ENCODE measurements around the gene ROBO2.
A peak's percentile ranks its signal among the peaks of the same experiment; 100 is the strongest.

Gene ROBO2

GRCh38 chr3:77303955-77304699 lies 264.2 kb downstream of the ROBO2 start:
- DNase-seq (ENCODE audit: low read depth): no peak
- no peak overlapping the region for H3K4me3 ChIP-seq (ENCODE audit: low read depth, low read length)

DNA sequence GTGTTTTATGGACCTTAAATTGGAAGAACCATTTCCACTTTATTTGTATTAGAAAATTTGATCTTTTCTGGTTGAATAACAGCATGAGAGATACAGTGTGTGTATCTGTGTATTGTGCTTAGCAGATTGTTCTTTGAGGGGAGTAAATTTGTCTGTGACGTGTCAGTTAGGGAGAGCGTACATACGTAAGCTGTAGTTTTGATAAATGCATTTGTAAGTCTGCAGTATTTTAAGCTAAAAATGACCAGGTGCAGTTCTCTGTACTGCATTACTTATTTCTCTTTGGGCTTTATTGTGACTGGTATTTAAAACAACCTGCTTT lies 264.8 kb downstream of the ROBO2 start:
- H3K4me3 ChIP-seq (ENCODE audit: low read depth, low read length): no peak overlapping the region
- no peak for DNase-seq (ENCODE audit: low read depth)

DNA sequence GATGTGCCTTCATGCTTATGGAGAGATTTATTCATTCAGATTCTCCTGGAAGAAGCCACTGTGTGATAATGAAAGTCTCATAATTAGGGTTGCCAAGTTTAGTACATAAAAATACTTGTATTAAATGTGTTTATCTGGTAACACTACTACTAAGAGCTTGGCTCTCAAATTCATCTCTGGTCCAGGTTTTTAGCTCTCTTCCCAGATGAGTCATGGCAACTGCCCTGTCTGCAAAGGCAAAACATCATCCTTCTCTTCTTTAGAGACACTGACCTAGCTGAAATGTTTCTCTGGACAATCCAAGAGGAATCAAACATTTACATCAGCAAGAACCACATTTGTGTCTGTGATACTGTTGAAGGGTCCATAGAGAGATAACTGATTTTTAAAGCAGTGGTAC lies 269.6 kb downstream of the ROBO2 start:
- H3K4me3 ChIP-seq (ENCODE audit: low read depth, low read length): no peak overlapping the region
- DNase-seq (ENCODE audit: low read depth): no peak

DNA sequence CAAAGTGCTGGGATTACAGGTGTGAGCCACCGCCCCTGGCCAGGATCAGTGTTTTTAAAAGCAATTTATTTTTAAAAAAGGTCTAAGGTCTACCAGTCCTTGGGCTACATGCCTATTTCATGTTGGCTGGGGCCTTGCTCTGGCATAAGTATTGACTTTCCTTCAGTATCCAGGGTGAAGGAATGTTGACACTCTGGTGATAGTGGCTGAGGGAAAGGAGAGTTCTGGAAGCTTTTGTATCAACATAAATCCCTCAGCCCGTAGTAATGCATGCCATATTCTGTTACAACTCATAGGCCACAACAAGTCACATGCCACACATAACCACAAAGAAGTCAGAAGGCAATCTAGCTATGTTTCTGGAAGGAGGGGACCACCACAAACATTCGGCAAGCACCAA lies 273.9 kb downstream of the ROBO2 start:
- H3K4me3 ChIP-seq (ENCODE audit: low read depth, low read length): no peak overlapping the region
- DNase-seq (ENCODE audit: low read depth): no peak

- DNase-seq (ENCODE audit: low read depth): no peak
- no peak overlapping the region for H3K4me3 ChIP-seq (ENCODE audit: low read depth, low read length)
Measured at GRCh38 chr3:77319711-77320110, 279.8 kb downstream of the ROBO2 start.

GRCh38 chr3:77320514-77320913 lies 280.6 kb downstream of the ROBO2 start:
- DNase-seq (ENCODE audit: low read depth): peak; percentile 10

DNA sequence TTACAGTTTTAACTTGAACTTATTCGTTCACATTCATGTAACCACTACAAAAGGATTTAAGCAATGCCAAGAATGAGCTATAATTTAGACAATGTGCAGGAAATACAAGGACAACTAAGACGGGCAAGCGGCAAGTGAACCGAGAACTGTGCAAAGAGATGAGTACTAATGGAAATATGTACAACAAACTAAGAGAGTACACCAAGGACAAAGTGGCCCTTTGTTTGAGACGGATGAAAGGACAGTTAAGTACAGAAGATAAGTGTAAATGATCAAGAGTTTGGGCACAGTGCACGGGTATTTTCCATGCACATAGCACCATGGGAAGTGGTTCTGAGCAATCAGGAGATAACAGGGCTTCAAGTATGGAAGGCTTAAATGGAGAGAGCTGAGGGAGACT lies 281.7 kb downstream of the ROBO2 start:
- no peak for DNase-seq (ENCODE audit: low read depth)
- no peak overlapping the region for H3K4me3 ChIP-seq (ENCODE audit: low read depth, low read length)

More at GRCh38 chr3:77320514-77320913, 280.6 kb downstream of the ROBO2 start:
- no peak overlapping the region for H3K4me3 ChIP-seq (ENCODE audit: low read depth, low read length)

DNA sequence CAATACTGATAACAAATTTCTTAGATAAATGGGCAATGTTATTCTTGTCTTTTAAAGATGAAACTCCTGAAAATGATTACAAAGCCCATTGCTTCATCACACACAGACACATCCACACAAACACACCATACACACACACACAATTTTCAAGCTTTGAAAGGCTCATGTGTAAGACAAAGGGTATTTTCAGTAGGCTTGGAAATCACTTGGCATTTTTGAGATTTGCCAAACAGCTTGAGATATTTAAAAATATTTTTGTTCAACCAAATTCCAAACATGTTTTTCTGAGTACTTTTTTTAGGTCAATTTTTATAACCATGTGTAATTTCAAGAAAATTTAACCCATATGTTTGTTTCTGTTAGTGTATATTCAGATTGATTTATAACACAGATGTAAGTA lies 283.7 kb downstream of the ROBO2 start:
- H3K4me3 ChIP-seq (ENCODE audit: low read depth, low read length): no peak overlapping the region
- DNase-seq (ENCODE audit: low read depth): no peak

- no peak for DNase-seq (ENCODE audit: low read depth)
- no peak overlapping the region for H3K4me3 ChIP-seq (ENCODE audit: low read depth, low read length)
Measured at GRCh38 chr3:77324105-77324504, 284.2 kb downstream of the ROBO2 start.

GRCh38 chr3:77325280-77325679 lies 285.4 kb downstream of the ROBO2 start:
- no peak overlapping the region for H3K4me3 ChIP-seq (ENCODE audit: low read depth, low read length)
- no peak for DNase-seq (ENCODE audit: low read depth)

GRCh38 chr3:77325702-77326101 lies 285.8 kb downstream of the ROBO2 start:
- no peak overlapping the region for H3K4me3 ChIP-seq (ENCODE audit: low read depth, low read length)
- DNase-seq (ENCODE audit: low read depth): no peak

- H3K4me3 ChIP-seq (ENCODE audit: low read depth, low read length): no peak overlapping the region
- DNase-seq (ENCODE audit: low read depth): no peak
Measured at GRCh38 chr3:77326586-77326985, 286.7 kb downstream of the ROBO2 start.

- no peak overlapping the region for H3K4me3 ChIP-seq (ENCODE audit: low read depth, low read length)
- DNase-seq (ENCODE audit: low read depth): no peak
Measured at GRCh38 chr3:77328690-77329089, 288.8 kb downstream of the ROBO2 start.

DNA sequence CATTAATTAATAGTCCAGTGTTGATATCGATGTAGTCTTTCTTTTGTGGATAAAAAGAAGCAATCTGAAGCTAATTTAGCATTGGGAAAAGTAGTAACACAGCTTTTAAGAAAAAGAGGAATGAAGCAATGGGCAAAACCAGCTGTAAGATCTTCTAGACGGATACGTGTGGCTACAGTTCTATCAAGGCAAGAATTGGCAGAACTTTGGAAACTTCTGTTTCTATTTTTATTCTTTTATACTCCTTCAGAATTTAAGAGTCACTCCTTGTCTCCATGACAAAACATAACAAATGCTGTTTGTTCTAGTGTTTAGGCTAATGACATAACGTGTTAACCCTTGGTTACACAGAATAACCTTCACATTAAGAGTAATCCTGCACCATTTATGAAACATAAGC lies 289.2 kb downstream of the ROBO2 start:
- no peak overlapping the region for H3K4me3 ChIP-seq (ENCODE audit: low read depth, low read length)
- DNase-seq (ENCODE audit: low read depth): no peak

DNA sequence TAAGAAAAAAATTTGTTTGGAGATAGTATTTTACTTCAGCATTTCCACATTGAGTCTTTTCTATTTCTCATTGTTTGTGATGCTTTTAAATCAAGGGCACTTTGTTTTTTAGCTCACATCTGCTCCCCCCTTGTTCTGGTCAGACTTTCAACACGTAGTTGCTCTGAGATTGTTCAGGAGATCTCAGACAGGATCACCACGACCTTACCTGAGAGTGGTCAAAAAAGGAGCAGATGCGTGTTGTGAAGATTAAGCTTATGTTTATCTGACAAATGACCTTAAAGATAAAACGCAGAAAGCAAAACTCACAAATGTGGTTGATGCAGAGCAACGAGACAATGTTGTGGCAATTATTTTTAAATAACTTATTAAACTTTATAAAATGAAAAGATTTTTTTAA lies 298.3 kb downstream of the ROBO2 start:
- H3K4me3 ChIP-seq (ENCODE audit: low read depth, low read length): no peak overlapping the region
- DNase-seq (ENCODE audit: low read depth): no peak

GRCh38 chr3:77342027-77342426 lies 302.1 kb downstream of the ROBO2 start:
- no peak for DNase-seq (ENCODE audit: low read depth)
- no peak overlapping the region for H3K4me3 ChIP-seq (ENCODE audit: low read depth, low read length)

- H3K4me3 ChIP-seq (ENCODE audit: low read depth, low read length): no peak overlapping the region
- no peak for DNase-seq (ENCODE audit: low read depth)
Measured at GRCh38 chr3:77342688-77343087, 302.8 kb downstream of the ROBO2 start.

- no peak overlapping the region for H3K4me3 ChIP-seq (ENCODE audit: low read depth, low read length)
- no peak for DNase-seq (ENCODE audit: low read depth)
Measured at GRCh38 chr3:77345009-77345408, 305.1 kb downstream of the ROBO2 start.

- no peak for DNase-seq (ENCODE audit: low read depth)
Measured at GRCh38 chr3:77348244-77348855, 308.5 kb downstream of the ROBO2 start.

GRCh38 chr3:77354958-77355357 lies 315.1 kb downstream of the ROBO2 start:
- no peak overlapping the region for H3K4me3 ChIP-seq (ENCODE audit: low read depth, low read length)
- no peak for DNase-seq (ENCODE audit: low read depth)

More at GRCh38 chr3:77348244-77348855, 308.5 kb downstream of the ROBO2 start:
- no peak overlapping the region for H3K4me3 ChIP-seq (ENCODE audit: low read depth, low read length)

DNA sequence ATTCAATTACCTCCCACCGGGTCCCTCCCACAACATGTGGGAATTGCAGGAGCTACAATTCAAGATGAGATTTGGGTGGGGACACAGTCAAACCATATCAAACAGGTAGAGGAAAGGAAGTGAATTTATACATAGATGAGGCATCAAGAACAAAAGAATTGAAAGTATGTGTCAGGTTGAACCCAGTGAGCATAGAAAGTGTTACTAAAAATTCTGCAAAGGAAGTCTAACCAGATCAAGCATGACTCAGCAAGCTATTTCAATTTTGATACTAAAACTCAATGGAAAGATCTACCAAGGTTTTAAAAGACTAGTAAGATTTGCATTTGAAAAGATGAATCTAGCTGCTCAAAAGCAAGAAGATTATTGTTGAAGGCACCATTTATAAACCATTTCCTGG lies 323.0 kb downstream of the ROBO2 start:
- no peak for DNase-seq (ENCODE audit: low read depth)
- no peak overlapping the region for H3K4me3 ChIP-seq (ENCODE audit: low read depth, low read length)

Data from skeletal muscle cell (primary cell).